DND-41 (cell line): ENCODE data around the gene ILF3.

ENCODE experiments used
- ATAC-seq: fragments of 200-7000 bp; cut with Tn5 transposase; 3 replicates; pipeline ENCODE4 v1.9.1; 2021; ENCODE audit warnings: low read depth; ENCODE audit not compliant: insufficient read depth
- DNase-seq: peaks from one replicate; pipeline ENCODE4 v3.0.0-alpha.2; 2020
- H2AFZ ChIP-seq: 2 replicates; pipeline ENCODE4 v1.6.0; 2012; ENCODE audit warnings: low read depth, low read length
- H3K27ac ChIP-seq: 2 replicates; pipeline ENCODE4 v1.5.1; 2012; ENCODE audit warnings: low read length, inconsistent platforms
- H3K27me3 ChIP-seq: fragments of 200-600 bp; sonication (generic); 2 replicates; pipeline ENCODE4 v1.6.0; 2012; ENCODE audit warnings: low read length, mild to moderate bottlenecking, inconsistent platforms; ENCODE audit not compliant: insufficient read depth, poor library complexity
- H3K36me3 ChIP-seq: 2 replicates; pipeline ENCODE4 v1.5.1; 2012; ENCODE audit warnings: low read length, inconsistent platforms; ENCODE audit not compliant: insufficient read depth
- H3K4me1 ChIP-seq: 2 replicates; pipeline ENCODE4 v1.5.1; 2012; ENCODE audit warnings: mild to moderate bottlenecking, low read length; ENCODE audit not compliant: insufficient read depth
- H3K4me2 ChIP-seq: 2 replicates; pipeline ENCODE4 v1.6.0; 2012; ENCODE audit warnings: mild to moderate bottlenecking, moderate library complexity, low read length, inconsistent platforms; ENCODE audit not compliant: insufficient read depth
- H3K4me3 ChIP-seq, 2 experiments: fragments of 200-600 bp in 1 of 2; shearing (Covaris generic) in 1 of 2; 2 replicates each; pipeline ENCODE4 v1.5.1; 2012 to 2016; ENCODE audit warnings: inconsistent platforms in 2 of 2, low read length in 2 of 2, mild to moderate bottlenecking in 2 of 2, low read depth in 1 of 2, moderate library complexity in 1 of 2
- H3K79me2 ChIP-seq: 2 replicates; pipeline ENCODE4 v1.6.0; 2012; ENCODE audit warnings: low read length, inconsistent platforms; ENCODE audit not compliant: insufficient read depth
- H3K9ac ChIP-seq: 2 replicates; pipeline ENCODE4 v1.6.0; 2012; ENCODE audit warnings: low read depth, mild to moderate bottlenecking, inconsistent platforms, low read length, moderate library complexity
- H3K9me3 ChIP-seq: 2 replicates; pipeline ENCODE4 v1.5.1; 2012; ENCODE audit warnings: low read length, moderate library complexity, mild to moderate bottlenecking, inconsistent platforms; ENCODE audit not compliant: insufficient read depth, severe bottlenecking
- H4K20me1 ChIP-seq: 2 replicates; pipeline ENCODE4 v1.6.0; 2012; ENCODE audit warnings: low read length; ENCODE audit not compliant: insufficient read depth
- EZH2 ChIP-seq: IDR thresholded peaks from 3 replicates; pipeline ENCODE4 v1.6.1; 2012; ENCODE audit warnings: borderline replicate concordance, low read depth, mild to moderate bottlenecking, moderate library complexity, low read length, inconsistent platforms; ENCODE audit not compliant: severe bottlenecking
- TF ChIP-seq, protein P1 (sequence below): IDR thresholded peaks from 2 replicates; pipeline ENCODE4 v1.5.1; 2012; ENCODE audit warnings: borderline replicate concordance, low read length, moderate library complexity, mild to moderate bottlenecking; ENCODE audit not compliant: poor library complexity, severe bottlenecking; ENCODE audit errors: extremely low read depth

Gene ILF3

DNA sequence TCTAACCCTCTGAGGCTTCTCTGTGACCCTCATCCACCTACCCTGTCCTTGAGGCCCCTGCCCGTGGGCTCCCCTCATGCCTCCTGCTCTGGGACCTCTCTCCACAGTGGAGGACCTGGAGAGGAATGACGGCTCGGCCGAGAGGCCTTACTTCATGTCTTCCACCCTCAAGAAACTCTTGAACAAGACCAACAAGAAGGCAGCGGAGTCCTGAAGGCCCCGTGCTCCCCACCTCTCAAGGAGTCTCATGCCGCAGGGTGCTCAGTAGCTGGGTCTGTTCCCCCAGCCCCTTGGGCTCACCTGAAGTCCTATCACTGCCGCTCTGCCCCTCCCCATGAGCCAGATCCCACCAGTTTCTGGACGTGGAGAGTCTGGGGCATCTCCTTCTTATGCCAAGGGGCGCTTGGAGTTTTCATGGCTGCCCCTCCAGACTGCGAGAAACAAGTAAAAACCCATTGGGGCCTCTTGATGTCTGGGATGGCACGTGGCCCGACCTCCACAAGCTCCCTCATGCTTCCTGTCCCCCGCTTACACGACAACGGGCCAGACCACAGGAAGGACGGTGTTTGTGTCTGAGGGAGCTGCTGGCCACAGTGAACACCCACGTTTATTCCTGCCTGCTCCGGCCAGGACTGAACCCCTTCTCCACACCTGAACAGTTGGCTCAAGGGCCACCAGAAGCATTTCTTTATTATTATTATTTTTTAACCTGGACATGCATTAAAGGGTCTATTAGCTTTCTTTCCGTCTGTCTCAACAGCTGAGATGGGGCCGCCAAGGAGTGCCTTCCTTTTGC, 10.8 kb upstream of the ILF3 start:
- Histone ChIP-seq H3K9ac (no peak overlapping the region), H4K20me1 (no peaks in the 10 kb centered on the region), H3K79me2 (no peaks in the 10 kb centered on the region), H3K27ac (no peak overlapping the region), H3K27me3 (no peaks in the 10 kb centered on the region), H3K9me3 (no peaks in the 10 kb centered on the region), H2AFZ (no peak overlapping the region), H3K4me3 (no peak overlapping the region), H3K4me2 (no peak overlapping the region), H3K4me1 (no peaks in the 10 kb centered on the region), H3K36me3 (peaks cover 30% of the 10 kb centered on the region)
- TF ChIP-seq, protein P1, sequence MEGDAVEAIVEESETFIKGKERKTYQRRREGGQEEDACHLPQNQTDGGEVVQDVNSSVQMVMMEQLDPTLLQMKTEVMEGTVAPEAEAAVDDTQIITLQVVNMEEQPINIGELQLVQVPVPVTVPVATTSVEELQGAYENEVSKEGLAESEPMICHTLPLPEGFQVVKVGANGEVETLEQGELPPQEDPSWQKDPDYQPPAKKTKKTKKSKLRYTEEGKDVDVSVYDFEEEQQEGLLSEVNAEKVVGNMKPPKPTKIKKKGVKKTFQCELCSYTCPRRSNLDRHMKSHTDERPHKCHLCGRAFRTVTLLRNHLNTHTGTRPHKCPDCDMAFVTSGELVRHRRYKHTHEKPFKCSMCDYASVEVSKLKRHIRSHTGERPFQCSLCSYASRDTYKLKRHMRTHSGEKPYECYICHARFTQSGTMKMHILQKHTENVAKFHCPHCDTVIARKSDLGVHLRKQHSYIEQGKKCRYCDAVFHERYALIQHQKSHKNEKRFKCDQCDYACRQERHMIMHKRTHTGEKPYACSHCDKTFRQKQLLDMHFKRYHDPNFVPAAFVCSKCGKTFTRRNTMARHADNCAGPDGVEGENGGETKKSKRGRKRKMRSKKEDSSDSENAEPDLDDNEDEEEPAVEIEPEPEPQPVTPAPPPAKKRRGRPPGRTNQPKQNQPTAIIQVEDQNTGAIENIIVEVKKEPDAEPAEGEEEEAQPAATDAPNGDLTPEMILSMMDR, result no peak
- no peak for TF ChIP-seq EZH2
- DNase-seq (no peak), ATAC-seq (no peak)

DNA sequence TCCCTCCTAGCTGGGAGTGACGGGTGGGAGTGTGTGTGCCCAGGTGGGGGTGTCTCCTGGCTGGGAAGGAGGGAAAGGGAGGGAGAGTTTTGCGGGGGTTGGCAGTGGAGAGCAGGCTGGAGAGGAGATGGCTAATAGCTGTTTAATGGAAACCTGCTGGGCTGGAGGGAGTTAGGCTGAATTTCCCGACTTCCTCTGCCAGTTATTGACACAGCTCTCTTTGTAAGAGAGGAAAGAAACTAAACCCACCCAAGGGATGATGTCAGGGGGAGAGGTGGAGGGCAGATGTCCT, 10.2 kb upstream of the ILF3 start:
- no peaks in the 10 kb centered on the region for H3K9me3 ChIP-seq
- no peak overlapping the region; the same call in 1 of the 2 replicates for H3K27ac ChIP-seq
- no peak for ATAC-seq

DNA sequence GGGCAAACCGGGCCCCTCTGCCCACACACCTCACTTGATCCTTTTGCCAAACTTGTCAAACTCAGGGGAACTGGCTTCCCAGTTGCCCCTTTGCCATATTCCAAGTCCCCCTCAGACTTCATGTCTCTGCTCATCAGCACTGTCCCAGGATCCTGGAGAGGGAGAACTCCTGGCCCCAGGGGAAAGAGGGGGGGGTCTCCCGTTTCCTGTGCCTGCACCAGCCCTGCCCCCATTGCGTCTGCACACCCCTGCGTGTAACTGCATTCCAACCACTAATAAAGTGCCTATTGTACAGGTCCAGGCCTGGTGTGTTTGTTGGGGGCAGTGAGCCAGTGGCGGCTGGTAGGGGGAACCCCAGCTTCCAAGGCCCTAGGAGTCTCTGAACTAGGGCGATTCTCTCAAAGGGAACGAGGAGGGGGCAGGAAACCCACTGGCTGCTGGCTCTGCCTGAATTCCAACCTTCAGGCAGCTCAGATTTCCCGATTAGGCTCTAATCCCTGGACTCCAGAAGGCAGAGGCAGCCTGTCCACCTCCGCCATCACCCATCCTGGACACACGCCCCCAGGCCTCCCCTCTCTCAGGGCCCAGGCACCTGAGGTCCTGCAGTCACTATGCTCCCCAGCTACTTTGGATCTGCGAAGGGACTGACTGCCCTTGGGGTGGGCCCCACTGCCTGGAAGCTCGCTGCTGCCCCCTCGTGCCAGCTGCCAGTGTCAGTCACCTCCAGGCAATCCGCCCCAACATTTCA, 9.7 kb upstream of the ILF3 start:
- Histone ChIP-seq H4K20me1 (no peaks in the 10 kb centered on the region), H3K4me2 (no peak overlapping the region), H3K79me2 (no peaks in the 10 kb centered on the region), H2AFZ (no peak overlapping the region), H3K9me3 (no peaks in the 10 kb centered on the region), H3K27me3 (no peaks in the 10 kb centered on the region), H3K9ac (no peak overlapping the region), H3K36me3 (peaks cover 26% of the 10 kb centered on the region), H3K27ac (no peak overlapping the region; the same call in 1 of the 2 replicates), H3K4me3 (no peak overlapping the region), H3K4me1 (no peaks in the 10 kb centered on the region)
- no peak for TF ChIP-seq EZH2
- TF ChIP-seq, protein P1, result peak; percentile 92
- ATAC-seq (peak; percentile 95), DNase-seq (peak; percentile 81)

More for the DNA sequence above, 10.2 kb upstream of the ILF3 start:
- TF ChIP-seq, protein P1, result no peak
- TF ChIP-seq EZH2, result no peak
- no peaks in the 10 kb centered on the region for H4K20me1 ChIP-seq
- no peak overlapping the region for H2AFZ ChIP-seq
- DNase-seq, result no peak
- no peaks in the 10 kb centered on the region for H3K79me2 ChIP-seq
- no peak overlapping the region for H3K4me3 ChIP-seq
- peaks cover 30% of the 10 kb centered on the region for H3K36me3 ChIP-seq
- no peak overlapping the region for H3K9ac ChIP-seq
- H3K4me2 ChIP-seq, result no peak overlapping the region
- no peaks in the 10 kb centered on the region for H3K27me3 ChIP-seq
- H3K4me1 ChIP-seq, result no peaks in the 10 kb centered on the region
